Pons (tissue), 1 donor: Measurements from ENCODE around the gene AKR1C3.

Source experiments
- DNase-seq: peaks from one replicate; pipeline ENCODE4 v3.0.0-alpha.2; 2016; ENCODE audit warnings: low spot score

AKR1C3 gene

DNA sequence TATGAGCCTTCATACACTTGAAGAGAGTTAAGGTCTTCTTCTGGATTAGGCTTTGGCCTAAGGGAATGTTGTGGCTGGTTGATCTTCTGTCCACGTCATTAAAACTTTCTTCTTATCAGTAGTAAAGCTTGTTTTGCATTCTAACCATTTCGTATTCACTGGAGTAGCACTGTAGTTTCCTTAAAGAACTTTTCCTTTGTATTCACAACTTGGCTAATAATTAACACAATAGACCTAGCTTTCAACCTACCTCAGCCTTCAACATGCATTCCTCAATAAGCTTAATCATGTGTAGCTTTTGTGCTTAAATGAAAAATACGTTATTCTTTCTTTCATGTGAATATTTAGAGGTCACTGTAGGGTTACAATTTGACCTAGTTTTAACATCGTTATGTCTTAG lies 48.0 kb downstream of the AKR1C3 start:
- DNase-seq, result no peak

GRCh38 chr10:5143137-5143536 lies 48.9 kb downstream of the AKR1C3 start:
- DNase-seq, result no peak

- no peak for DNase-seq
Measured at GRCh38 chr10:5146920-5147254, 52.7 kb downstream of the AKR1C3 start.

DNA sequence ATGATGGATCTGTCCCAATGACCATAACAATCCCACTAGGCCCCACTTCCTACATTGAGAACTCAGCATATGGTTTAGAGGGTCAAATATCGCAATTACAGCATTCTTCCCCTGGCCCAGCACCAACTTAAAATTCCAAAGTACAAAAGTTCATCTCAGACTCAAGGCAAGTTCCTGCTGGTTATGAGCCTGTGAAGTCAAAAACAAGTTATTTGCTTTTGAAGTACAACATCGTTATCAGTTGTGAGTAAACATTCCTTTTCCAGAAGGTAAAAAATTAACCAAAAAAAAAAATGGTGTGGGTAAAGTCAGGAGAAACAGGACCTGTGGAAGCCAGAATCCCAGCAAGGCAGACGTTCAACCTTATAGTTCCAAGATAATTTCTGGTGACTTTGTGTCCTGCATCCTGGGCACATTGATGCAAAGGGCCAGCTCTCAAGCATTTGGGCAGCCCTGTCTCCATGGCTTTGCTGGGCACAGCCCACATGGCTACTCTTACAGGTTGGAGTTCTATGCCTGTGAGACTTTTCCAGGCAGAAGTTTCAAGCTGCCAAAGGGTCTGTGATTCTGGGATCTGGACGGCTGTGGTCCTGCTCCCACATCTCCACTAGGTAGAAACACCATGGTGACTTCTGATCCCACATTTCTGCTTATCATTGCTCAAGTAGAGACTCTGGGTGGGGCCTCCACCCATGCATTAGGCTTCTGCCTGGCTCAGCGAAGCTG lies 53.2 kb downstream of the AKR1C3 start:
- no peak for DNase-seq

DNA sequence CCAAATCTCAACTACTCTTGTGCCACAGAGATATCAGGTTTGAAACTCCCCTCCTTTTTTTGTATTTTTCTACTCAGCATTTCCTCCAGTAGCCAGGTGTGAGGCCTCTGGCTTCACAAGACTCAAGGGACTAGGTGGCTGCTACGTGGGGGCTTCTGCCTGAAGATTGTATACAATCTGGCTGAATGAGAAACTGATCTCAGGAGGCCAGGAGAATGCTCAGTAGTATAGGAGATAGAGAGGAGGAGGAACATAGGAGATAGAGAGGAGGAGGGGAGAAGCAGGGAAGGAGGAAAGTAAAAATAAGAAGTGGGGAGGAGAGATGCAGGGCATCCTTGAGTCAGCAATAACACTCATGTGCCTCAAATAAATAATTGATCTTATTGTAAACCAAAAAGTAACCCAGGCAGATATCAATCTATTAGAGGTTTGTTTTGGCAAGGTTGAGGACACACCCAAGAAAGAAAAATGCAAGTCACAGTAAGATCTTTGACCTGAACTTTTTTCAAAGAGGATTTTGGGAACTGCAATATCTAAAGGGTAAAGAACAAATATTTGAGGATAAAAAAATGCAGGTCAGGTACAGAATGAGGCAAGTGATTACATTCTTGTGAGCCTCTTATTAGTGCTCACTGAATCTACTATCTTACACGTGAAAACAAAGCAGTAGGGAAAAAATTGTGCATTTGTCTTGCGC lies 53.9 kb downstream of the AKR1C3 start:
- no peak for DNase-seq

GRCh38 chr10:5148678-5149032 lies 54.4 kb downstream of the AKR1C3 start:
- DNase-seq, result no peak

DNA sequence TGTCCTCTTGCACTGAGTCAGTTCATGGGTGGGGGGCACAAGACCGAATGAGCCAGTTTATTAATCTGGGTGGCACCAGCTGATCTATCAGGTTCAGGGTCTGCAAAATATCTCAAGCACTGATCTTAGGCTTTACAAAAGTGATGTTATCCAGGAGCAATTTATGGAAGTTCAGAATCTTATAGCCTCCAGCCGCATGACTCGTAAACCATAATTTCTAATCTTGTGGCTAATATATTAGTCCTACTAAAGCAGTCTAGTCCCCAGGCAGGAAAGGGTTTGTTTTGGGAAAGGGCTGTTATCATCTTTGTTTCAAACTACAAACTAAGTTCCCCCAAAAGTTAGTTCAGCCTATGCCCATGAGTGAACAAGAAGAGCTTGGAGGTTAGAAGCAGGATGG lies 56.9 kb downstream of the AKR1C3 start:
- DNase-seq, result no peak

GRCh38 chr10:5155951-5156350 lies 61.7 kb downstream of the AKR1C3 start:
- DNase-seq, result no peak
